Suppressor macrophage treated with lipopolysaccharide for 1 hour (primary cell): ENCODE data around the gene ALPI.
"Not testable (repeated sequence)": the region's sequence is repeated elsewhere in the genome, so short reads cannot be mapped to it uniquely, and the experiment has no call there.

Experiments
- DNase-seq, 3 donors: peaks; one replicate each; pipeline ENCODE4 v3.0.0-alpha.2; 2020 to 2022

ALPI gene

GRCh38 chr2:232455426-232456255 lies at the start of gene ALPI:
TSS of gene ALPI (plus strand) at chr2:232456153. CDS start at chr2:232456200, 47 bp downstream.
- no peak for DNase-seq

GRCh38 chr2:232406556-232407310 lies 49.2 kb upstream of the ALPI start, which contains the start of gene ALPG:
TSS of gene ALPG (plus strand) at chr2:232406844. CDS start at chr2:232406895, 51 bp downstream.
- no peak for DNase-seq

- DNase-seq: not testable (repeated sequence)
Observed at GRCh38 chr2:232407428-232408150, 48.4 kb upstream of the ALPI start.

- DNase-seq: not testable (repeated sequence)
Observed at GRCh38 chr2:232408269-232408668, 47.7 kb upstream of the ALPI start.

- not testable (repeated sequence) for DNase-seq
Observed at GRCh38 chr2:232409617-232410016, 46.3 kb upstream of the ALPI start.

GRCh38 chr2:232410238-232410900 lies 45.6 kb upstream of the ALPI start:
- DNase-seq: no peak

GRCh38 chr2:232411901-232412629 lies 43.9 kb upstream of the ALPI start:
- peak in 1 of 3 donors; percentile 8 for DNase-seq

GRCh38 chr2:232412986-232413385 lies 43.0 kb upstream of the ALPI start:
- no peak for DNase-seq

GRCh38 chr2:232415138-232415690 lies 40.7 kb upstream of the ALPI start:
- DNase-seq: no peak

- no peak for DNase-seq
Observed at GRCh38 chr2:232415736-232416520, 40.0 kb upstream of the ALPI start.

GRCh38 chr2:232416521-232417470 lies 39.2 kb upstream of the ALPI start:
- no peak for DNase-seq

GRCh38 chr2:232417489-232417888 lies 38.5 kb upstream of the ALPI start:
- DNase-seq: no peak

GRCh38 chr2:232418056-232418455 lies 37.9 kb upstream of the ALPI start:
- no peak for DNase-seq

- peak; percentile 72 to 86 (median 76) for DNase-seq
Observed at GRCh38 chr2:232418466-232419244, 37.3 kb upstream of the ALPI start.

GRCh38 chr2:232419245-232420072 lies 36.5 kb upstream of the ALPI start:
- DNase-seq: no peak

GRCh38 chr2:232420073-232420454 lies 35.9 kb upstream of the ALPI start:
- DNase-seq: no peak

GRCh38 chr2:232420463-232421188 lies 35.3 kb upstream of the ALPI start:
- peak in 1 of 3 donors; percentile 8 for DNase-seq
